TTC549 (cell line): ENCODE data around the gene DHH.
"Not testable (repeated sequence)": the region's sequence is repeated elsewhere in the genome, so short reads cannot be mapped to it uniquely, and the experiment has no call there.

Experiments
- FAIRE-seq: peaks from 2 replicates; lab custom pipeline; 2012; peaks lifted over from hg19 to GRCh38; lab: Jason Lieb, UNC

DHH gene

GRCh38 chr12:49094160-49094974 lies at the start of gene DHH:
TSS of gene DHH (minus strand) at chr12:49094801. CDS start at chr12:49094512, 289 bp downstream.
- FAIRE-seq: no peak

- no peak for FAIRE-seq
Observed at GRCh38 chr12:49144384-49144783, 49.8 kb upstream of the DHH start.

GRCh38 chr12:49138999-49139398 lies 44.4 kb upstream of the DHH start:
- FAIRE-seq: no peak

- FAIRE-seq: no peak
Observed at GRCh38 chr12:49138587-49138986, 44.0 kb upstream of the DHH start.

- FAIRE-seq: no peak
Observed at GRCh38 chr12:49137476-49137875, 42.9 kb upstream of the DHH start.

GRCh38 chr12:49136997-49137396 lies 42.4 kb upstream of the DHH start:
- not testable (repeated sequence) for FAIRE-seq

GRCh38 chr12:49133590-49133989 lies 39.0 kb upstream of the DHH start:
- FAIRE-seq: no peak

- FAIRE-seq: no peak
Observed at GRCh38 chr12:49133014-49133413, 38.4 kb upstream of the DHH start.

- FAIRE-seq: no peak
Observed at GRCh38 chr12:49131894-49132461, 37.4 kb upstream of the DHH start.

- no peak for FAIRE-seq
Observed at GRCh38 chr12:49131051-49131893, 36.7 kb upstream of the DHH start, which contains the start of gene TUBA1B. TSS of gene TUBA1B (minus strand) at chr12:49131395. CDS start at chr12:49131300, 95 bp downstream.

- FAIRE-seq: no peak
Observed at GRCh38 chr12:49130151-49131050, 35.8 kb upstream of the DHH start.

GRCh38 chr12:49129332-49130150 lies 34.9 kb upstream of the DHH start:
- no peak for FAIRE-seq

GRCh38 chr12:49127971-49128370 lies 33.4 kb upstream of the DHH start:
- FAIRE-seq: not testable (repeated sequence)

- no peak for FAIRE-seq
Observed at GRCh38 chr12:49126852-49127763, 32.5 kb upstream of the DHH start.

GRCh38 chr12:49121047-49121696 lies 26.6 kb upstream of the DHH start:
- peak; percentile 13 for FAIRE-seq

- FAIRE-seq: no peak
Observed at GRCh38 chr12:49111206-49111605, 16.6 kb upstream of the DHH start.

- FAIRE-seq: peak; percentile 95
Observed at GRCh38 chr12:49110464-49111155, 16.0 kb upstream of the DHH start, which contains the start of gene LMBR1L. TSS of gene LMBR1L (minus strand) at chr12:49110847. CDS start at chr12:49110555, 292 bp downstream.

- no peak for FAIRE-seq
Observed at GRCh38 chr12:49109641-49110463, 15.3 kb upstream of the DHH start.
